Measurements from ENCODE around the gene MAPK8IP1. TPM values are rescaled to one million over a fixed set of nuclear protein-coding genes. Genes with fewer than 3 reads are reported as not detected.

The MAPK8IP1 gene
- total and polyA plus RNA-seq, 2 experiments from 2014 or later = 5.9 to 39.4 TPM

- H3K9me2 ChIP-seq (ENCODE audit: insufficient read depth) = no peaks in the 10 kb centered on the region
- H3K36me3 ChIP-seq (ENCODE audit: insufficient read depth) = no peaks in the 10 kb centered on the region
- H3F3A ChIP-seq (replicated peaks; ENCODE audit: low read depth) = peaks cover 12% of the 10 kb centered on the region
- no peak overlapping the region for H2AFZ ChIP-seq
- H3K36me3 Mint-ChIP-seq (ENCODE audit: low read depth) = peaks cover 8% of the 10 kb centered on the region; the same call in 1 of the 3 replicates
- H3K79me2 ChIP-seq (replicated peaks; ENCODE audit: insufficient read depth) = peaks cover 8% of the 10 kb centered on the region
- no peak for TF ChIP-seq EZH2phosphoT487 (IDR thresholded peaks at IDR 0.05; ENCODE audit: unreplicated experiment)
- peaks cover 8% of the 10 kb centered on the region for H4K20me1 ChIP-seq (replicated peaks; ENCODE audit: insufficient read depth)
- no peaks in the 10 kb centered on the region for H3K9me3 Mint-ChIP-seq
- DNase-seq (ENCODE audit: low spot score) = no peak
- H3K27ac ChIP-seq (ENCODE audit: low read depth) = no peak overlapping the region
- H3K27me3 Mint-ChIP-seq (ENCODE audit: insufficient read depth, low read depth, poor library complexity) = peaks cover 15% of the 10 kb centered on the region
- no peaks in the 10 kb centered on the region for H3K27me3 ChIP-seq (ENCODE audit: insufficient read depth)
- H3K4me3 ChIP-seq = no peak overlapping the region
- H3K27ac Mint-ChIP-seq = no peak overlapping the region
- ATAC-seq = no peak
- peaks cover 5% of the 10 kb centered on the region; the same call in 2 of the 3 replicates for H3K4me1 Mint-ChIP-seq
- H3K4me1 ChIP-seq (ENCODE audit: insufficient read depth) = peaks cover 9% of the 10 kb centered on the region
- no peak overlapping the region for H3K4me3 Mint-ChIP-seq
- no peak overlapping the region for H3K4me2 ChIP-seq
Measured at GRCh38 chr11:45913942-45914635, 28.6 kb downstream of the MAPK8IP1 start.

GRCh38 chr11:45915446-45915845, 30.0 kb downstream of the MAPK8IP1 start:
- no peaks in the 10 kb centered on the region for H3K36me3 ChIP-seq (ENCODE audit: insufficient read depth)
- no peaks in the 10 kb centered on the region for H3K9me2 ChIP-seq (ENCODE audit: insufficient read depth)
- peaks cover 8% of the 10 kb centered on the region for H3K79me2 ChIP-seq (replicated peaks; ENCODE audit: insufficient read depth)
- peaks cover 2% of the 10 kb centered on the region; the same call in 1 of the 2 replicates for H3K27me3 ChIP-seq (ENCODE audit: insufficient read depth)
- no peak overlapping the region for H3K4me3 ChIP-seq
- Mint-ChIP-seq H3K27me3 (ENCODE audit: insufficient read depth, low read depth, poor library complexity) (peaks cover 22% of the 10 kb centered on the region), H3K4me3 (no peak overlapping the region; the same call in 2 of the 3 replicates), H3K4me1 (peaks cover 15% of the 10 kb centered on the region), H3K27ac (no peak overlapping the region), H3K9me3 (no peaks in the 10 kb centered on the region), H3K36me3 (ENCODE audit: low read depth) (peaks cover 8% of the 10 kb centered on the region; the same call in 1 of the 3 replicates)
- no peak overlapping the region for H2AFZ ChIP-seq
- H3F3A ChIP-seq (replicated peaks; ENCODE audit: low read depth) = peaks cover 12% of the 10 kb centered on the region
- H3K4me1 ChIP-seq (ENCODE audit: insufficient read depth) = peaks cover 18% of the 10 kb centered on the region
- peaks cover 8% of the 10 kb centered on the region for H4K20me1 ChIP-seq (replicated peaks; ENCODE audit: insufficient read depth)
- no peak for DNase-seq (ENCODE audit: low spot score)
- H3K27ac ChIP-seq (ENCODE audit: low read depth) = no peak overlapping the region
- no peak for ATAC-seq
- no peak overlapping the region for H3K4me2 ChIP-seq
- TF ChIP-seq ZNF462 (CRISPR knock-in tag; IDR thresholded peaks at IDR 0.05) = no peak
- TF ChIP-seq REST (IDR thresholded peaks at IDR 0.05; ENCODE audit: unreplicated experiment) = no peak
- TF ChIP-seq POLR2AphosphoS5 (IDR thresholded peaks at IDR 0.05; ENCODE audit: low read depth) = no peak
- TF ChIP-seq ZNF331 (CRISPR knock-in tag; IDR thresholded peaks at IDR 0.05; ENCODE audit: low read depth) = no peak
- no peak for TF ChIP-seq STAT1 (IDR thresholded peaks at IDR 0.05; ENCODE audit: unreplicated experiment)
- no peak for TF ChIP-seq EZH2 (IDR thresholded peaks at IDR 0.05; ENCODE audit: low read depth, unreplicated experiment)
- TF ChIP-seq EZH2phosphoT487 (IDR thresholded peaks at IDR 0.05; ENCODE audit: unreplicated experiment) = no peak
- no peak for TF ChIP-seq JUNB (IDR thresholded peaks at IDR 0.05; ENCODE audit: unreplicated experiment)
- no peak for TF ChIP-seq NANOG (IDR thresholded peaks at IDR 0.05; ENCODE audit: borderline replicate concordance)
- no peak for TF ChIP-seq ETS1 (IDR thresholded peaks at IDR 0.05)
- TF ChIP-seq CREB1 (CRISPR knock-in tag; IDR thresholded peaks at IDR 0.05; ENCODE audit: low read depth) = no peak
